Measurements from ENCODE around the gene MBD5.

- TF ChIP-seq RAD21 (IDR thresholded peaks at IDR 0.05; ENCODE audit: low read length) (no peak), FOS (IDR thresholded peaks at IDR 0.05; ENCODE audit: low read depth, low read length) (no peak), POLR2A (IDR thresholded peaks at IDR 0.05; ENCODE audit: low read depth, low read length) (no peak), CTCF (conservative IDR thresholded peaks at IDR 0.05; ENCODE audit: low read depth, low read length) (no peak), RCOR1 (IDR thresholded peaks at IDR 0.05; ENCODE audit: insufficient replicate concordance, low read length) (no peak), USF2 (IDR thresholded peaks at IDR 0.05; ENCODE audit: low read depth, low read length) (no peak), NFE2L2 (IDR thresholded peaks at IDR 0.05; ENCODE audit: low read depth, low read length) (no peak), CEBPB (IDR thresholded peaks at IDR 0.05; ENCODE audit: low read depth, low read length) (no peak)
Measured at GRCh38 chr2:148545390-148546256, 524.7 kb downstream of the MBD5 start.

Data from IMR-90 (cell line).